Endothelial cell (in vitro differentiated cells): ENCODE data around the gene CALM3. TPM values are rescaled to one million over a fixed set of nuclear protein-coding genes. Genes with fewer than 3 reads are reported as not detected.
"Not testable (repeated sequence)": the region's sequence is repeated elsewhere in the genome, so short reads cannot be mapped to it uniquely, and the experiment has no call there.

Experiments
- DNase-seq: peaks from one replicate; pipeline ENCODE4 v3.0.0; 2021; ENCODE audit warnings: low spot score
- H3K27ac Mint-ChIP-seq: one replicate; pipeline ENCODE4 v1.8.0; 2021; ENCODE audit warnings: mixed read lengths, inconsistent platforms; ENCODE audit not compliant: unreplicated experiment
- H3K27me3 Mint-ChIP-seq: one replicate; pipeline ENCODE4 v1.8.0; 2021; ENCODE audit warnings: mild to moderate bottlenecking, moderate library complexity, mixed read lengths, inconsistent platforms; ENCODE audit not compliant: unreplicated experiment
- H3K36me3 Mint-ChIP-seq: one replicate; pipeline ENCODE4 v1.8.0; 2021; ENCODE audit warnings: mild to moderate bottlenecking, low read depth, mixed read lengths, inconsistent platforms; ENCODE audit not compliant: unreplicated experiment
- H3K4me1 Mint-ChIP-seq: one replicate; pipeline ENCODE4 v1.8.0; 2021; ENCODE audit warnings: mild to moderate bottlenecking, mixed read lengths, inconsistent platforms; ENCODE audit not compliant: unreplicated experiment
- H3K4me3 Mint-ChIP-seq: one replicate; pipeline ENCODE4 v1.8.0; 2021; ENCODE audit warnings: mild to moderate bottlenecking, mixed read lengths, inconsistent platforms; ENCODE audit not compliant: unreplicated experiment
- H3K9me3 Mint-ChIP-seq: one replicate; pipeline ENCODE4 v1.8.0; 2021; ENCODE audit warnings: mixed read lengths, inconsistent platforms; ENCODE audit not compliant: unreplicated experiment
- CTCF ChIP-seq: fragments of 200-600 bp; sonication (generic); IDR thresholded peaks from one replicate; pipeline ENCODE4 v1.5.0; 2021; ENCODE audit warnings: antibody characterized with exemption; ENCODE audit not compliant: unreplicated experiment
- total RNA-seq: library from RNA; stranded (reverse); fragmentation: NEBNext Ultra II Directional; extraction: Animal tissue kit (Norgen Biotek cat#: 25700); gene quantifications from one replicate; pipeline ENCODE4 v1.2.1, GENCODE V29; 2021; ENCODE audit not compliant: unreplicated experiment

Gene CALM3
- total RNA-seq, 1 donor from 2014 or later, result 564 TPM

- no peak overlapping the region for H3K27ac Mint-ChIP-seq
- TF ChIP-seq CTCF, result no peak
These were observed 41.9 kb upstream of the CALM3 start for GRCh38 chr19:46559203-46559602.

DNA sequence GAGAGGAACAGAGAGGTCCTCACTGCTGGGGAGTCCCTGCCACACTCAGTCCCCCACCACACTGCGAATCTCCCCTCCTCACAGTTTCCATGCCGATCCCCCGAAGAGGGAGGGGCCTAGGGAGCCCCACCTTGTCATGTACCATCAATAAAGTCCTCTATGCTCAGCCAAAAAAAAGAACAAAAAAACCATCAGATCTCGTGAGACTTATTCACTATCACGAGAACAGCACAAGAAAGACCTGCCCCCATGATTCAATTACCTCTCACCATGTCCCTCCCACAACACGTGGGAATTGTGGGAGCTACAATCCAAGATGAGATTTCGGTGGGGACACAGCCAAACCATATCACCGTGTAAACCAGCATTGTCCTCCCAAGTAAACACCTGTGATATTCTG, 41.5 kb upstream of the CALM3 start:
- H3K9me3 Mint-ChIP-seq, H3K27me3 Mint-ChIP-seq, H3K36me3 Mint-ChIP-seq, H3K27ac Mint-ChIP-seq, H3K4me1 Mint-ChIP-seq, DNase-seq: not testable (repeated sequence)
- H3K4me3 Mint-ChIP-seq, result peak overlapping the region; percentile 68

More at GRCh38 chr19:46559203-46559602, 41.9 kb upstream of the CALM3 start:
- Mint-ChIP-seq H3K9me3 (no peaks in the 10 kb centered on the region), H3K4me1 (peaks cover 2% of the 10 kb centered on the region), H3K36me3 (no peaks in the 10 kb centered on the region), H3K4me3 (peak overlapping the region; percentile 68), H3K27me3 (no peaks in the 10 kb centered on the region)
- no peak for DNase-seq

GRCh38 chr19:46564701-46565100, 36.4 kb upstream of the CALM3 start:
- H3K27me3 Mint-ChIP-seq, result no peaks in the 10 kb centered on the region

DNA sequence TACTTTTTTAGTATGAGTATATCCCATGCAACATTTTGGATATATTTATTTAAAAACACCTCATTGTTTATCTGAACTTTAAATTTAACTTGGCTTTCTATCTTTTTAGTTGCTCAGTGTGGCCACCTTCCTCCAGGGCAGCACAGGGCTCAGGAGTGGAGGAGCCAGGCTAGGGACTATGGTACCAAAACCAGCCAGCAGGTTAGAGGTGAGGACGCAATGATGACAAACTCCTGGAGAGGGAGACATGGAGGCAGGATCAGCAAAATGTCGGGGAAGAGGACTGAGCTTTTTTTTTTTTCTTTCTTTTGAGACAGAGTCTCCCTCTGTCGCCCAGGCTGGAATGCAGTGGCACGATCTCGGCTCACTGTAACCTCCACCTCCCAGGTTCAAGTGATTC, 29.6 kb upstream of the CALM3 start:
- H3K9me3 Mint-ChIP-seq, result no peaks in the 10 kb centered on the region
- peaks cover 19% of the 10 kb centered on the region for H3K4me1 Mint-ChIP-seq
- peak; percentile 35 for DNase-seq
- no peak for TF ChIP-seq CTCF
- H3K36me3 Mint-ChIP-seq, result peaks cover 7% of the 10 kb centered on the region
- peaks cover 6% of the 10 kb centered on the region for H3K27me3 Mint-ChIP-seq
- H3K4me3 Mint-ChIP-seq, result no peak overlapping the region
- no peak overlapping the region for H3K27ac Mint-ChIP-seq

More at GRCh38 chr19:46564701-46565100, 36.4 kb upstream of the CALM3 start:
- Mint-ChIP-seq H3K9me3 (no peaks in the 10 kb centered on the region), H3K4me1 (peaks cover 2% of the 10 kb centered on the region), H3K36me3 (no peaks in the 10 kb centered on the region), H3K27ac (no peak overlapping the region), H3K4me3 (no peak overlapping the region)
- no peak for TF ChIP-seq CTCF
- DNase-seq, result no peak

DNA sequence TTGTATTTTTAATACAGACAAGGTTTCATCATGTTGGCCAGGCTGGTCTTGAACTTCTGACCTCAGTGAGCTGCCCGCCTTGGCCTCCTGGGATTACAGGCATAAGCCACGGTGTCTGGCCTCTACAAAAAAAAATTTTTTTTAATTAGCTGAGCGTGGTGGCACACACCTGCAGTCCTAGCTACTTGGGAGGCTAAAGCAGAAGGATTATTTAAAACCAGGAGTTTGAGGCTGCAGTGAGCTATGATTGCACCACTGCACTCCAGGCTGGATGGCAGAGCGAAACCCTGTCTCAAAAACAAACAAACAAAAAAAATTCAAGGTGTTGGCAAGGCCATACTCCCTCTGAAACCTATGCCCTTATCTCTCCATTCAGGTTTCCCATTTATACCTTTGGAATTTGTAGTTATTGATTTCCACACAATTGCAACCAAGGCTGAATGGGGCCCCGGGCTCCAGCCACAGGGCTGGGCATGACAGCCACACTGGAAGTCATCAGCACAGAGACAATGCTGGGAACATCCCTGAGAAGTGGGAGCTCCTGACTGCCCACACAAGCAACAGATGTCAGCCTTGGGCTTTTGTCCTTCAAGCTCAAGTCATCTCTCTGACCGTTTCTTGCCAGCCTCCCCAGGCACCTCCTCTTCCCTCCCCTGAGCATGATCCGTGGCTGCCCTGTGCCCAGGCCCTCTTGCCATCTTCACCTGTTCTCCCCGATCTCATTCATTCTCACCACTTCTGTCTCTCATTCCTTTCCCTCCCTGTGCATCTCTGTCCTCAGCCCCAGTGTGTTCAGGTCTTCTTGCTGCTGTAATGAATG, 27.2 kb upstream of the CALM3 start:
- no peak for TF ChIP-seq CTCF

More for the DNA sequence above, 27.2 kb upstream of the CALM3 start:
- Mint-ChIP-seq H3K4me3 (no peak overlapping the region), H3K9me3 (no peaks in the 10 kb centered on the region), H3K36me3 (peaks cover 7% of the 10 kb centered on the region), H3K27me3 (peaks cover 6% of the 10 kb centered on the region), H3K4me1 (peaks cover 31% of the 10 kb centered on the region), H3K27ac (no peak overlapping the region)
- DNase-seq, result no peak
